Adipocyte (in vitro differentiated cells): ENCODE data around the gene MSH3.
A peak's percentile ranks its signal among the peaks of the same experiment; 100 is the strongest.
"Not testable (repeated sequence)": the region's sequence is repeated elsewhere in the genome, so short reads cannot be mapped to it uniquely, and the experiment has no call there.

Experiments
- DNase-seq: peaks from one replicate; pipeline ENCODE4 v3.0.0-alpha.2; 2015; ENCODE audit warnings: low read depth
- H3K27me3 ChIP-seq: replicated peaks from 2 replicates; pipeline ENCODE4 v1.7.0; 2013; ENCODE audit warnings: mild to moderate bottlenecking, low read length, moderate library complexity; ENCODE audit not compliant: control insufficient read depth, insufficient read depth
- H3K36me3 ChIP-seq: 2 replicates; pipeline ENCODE4 v1.7.0; 2013; ENCODE audit warnings: low read length, mild to moderate bottlenecking, moderate library complexity; ENCODE audit not compliant: control insufficient read depth, insufficient read depth, severe bottlenecking
- H3K4me1 ChIP-seq: 2 replicates; pipeline ENCODE4 v1.7.0; 2013; ENCODE audit warnings: mild to moderate bottlenecking, low read length, moderate library complexity; ENCODE audit not compliant: control insufficient read depth, insufficient read depth
- H3K4me3 ChIP-seq: 2 replicates; pipeline ENCODE4 v1.7.0; 2013; ENCODE audit warnings: mild to moderate bottlenecking, low read length, moderate library complexity
- H3K9ac ChIP-seq: 2 replicates; pipeline ENCODE4 v1.7.0; 2013; ENCODE audit warnings: mild to moderate bottlenecking, low read length, moderate library complexity
- H3K9me3 ChIP-seq: 2 replicates; pipeline ENCODE4 v1.7.0; 2013; ENCODE audit warnings: mild to moderate bottlenecking, low read length, moderate library complexity; ENCODE audit not compliant: control insufficient read depth

MSH3 gene

GRCh38 chr5:80824159-80824558 lies 169.7 kb downstream of the MSH3 start:
- not testable (repeated sequence) for DNase-seq, H3K4me1 ChIP-seq, H3K9ac ChIP-seq, H3K9me3 ChIP-seq, H3K4me3 ChIP-seq, H3K27me3 ChIP-seq, H3K36me3 ChIP-seq

DNA sequence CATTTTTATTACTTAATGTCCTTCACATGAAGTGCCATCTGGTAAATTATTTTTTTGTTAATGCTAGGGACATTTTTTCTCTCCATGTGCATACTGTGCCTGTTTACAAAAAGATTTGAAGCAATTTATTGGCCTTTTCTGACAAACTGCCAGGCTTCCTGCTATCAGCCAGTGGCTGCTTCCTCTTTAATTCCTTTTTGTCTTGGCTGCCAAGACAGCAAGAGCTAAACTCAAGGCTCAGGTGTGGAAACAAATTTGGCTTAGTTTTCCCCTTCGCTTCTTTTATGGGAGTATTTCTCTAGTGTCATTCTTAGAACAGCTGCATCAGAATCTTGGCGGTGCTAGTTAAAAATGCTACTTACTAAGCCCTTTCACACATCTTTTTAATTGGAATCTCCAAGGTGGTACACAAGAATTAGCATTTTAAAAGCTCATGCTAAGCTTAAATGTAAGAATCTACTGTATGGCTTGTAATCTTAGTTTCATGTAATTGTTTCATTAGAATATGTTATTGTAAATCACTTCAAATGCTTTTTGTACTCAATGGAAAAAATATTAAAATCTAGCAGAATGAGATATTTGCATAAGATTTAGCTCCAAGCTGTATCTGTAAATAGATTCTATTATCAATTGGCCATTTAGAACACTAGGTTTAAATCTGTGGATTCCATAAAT lies 171.5 kb downstream of the MSH3 start:
- DNase-seq: no peak
- H3K36me3 ChIP-seq: peaks cover 12% of the 10 kb centered on the region
- H3K4me3 ChIP-seq: no peak overlapping the region
- peaks cover 13% of the 10 kb centered on the region for H3K9me3 ChIP-seq
- H3K9ac ChIP-seq: no peak overlapping the region
- H3K27me3 ChIP-seq: no peaks in the 10 kb centered on the region
- no peaks in the 10 kb centered on the region for H3K4me1 ChIP-seq

- no peak overlapping the region for H3K4me3 ChIP-seq
- no peaks in the 10 kb centered on the region for H3K27me3 ChIP-seq
- no peak overlapping the region for H3K9ac ChIP-seq
- H3K9me3 ChIP-seq: no peaks in the 10 kb centered on the region
- DNase-seq: no peak
- peaks cover 13% of the 10 kb centered on the region for H3K4me1 ChIP-seq
- H3K36me3 ChIP-seq: peaks cover under 1% of the 10 kb centered on the region
Observed at GRCh38 chr5:80834710-80835109, 180.3 kb downstream of the MSH3 start.

DNA sequence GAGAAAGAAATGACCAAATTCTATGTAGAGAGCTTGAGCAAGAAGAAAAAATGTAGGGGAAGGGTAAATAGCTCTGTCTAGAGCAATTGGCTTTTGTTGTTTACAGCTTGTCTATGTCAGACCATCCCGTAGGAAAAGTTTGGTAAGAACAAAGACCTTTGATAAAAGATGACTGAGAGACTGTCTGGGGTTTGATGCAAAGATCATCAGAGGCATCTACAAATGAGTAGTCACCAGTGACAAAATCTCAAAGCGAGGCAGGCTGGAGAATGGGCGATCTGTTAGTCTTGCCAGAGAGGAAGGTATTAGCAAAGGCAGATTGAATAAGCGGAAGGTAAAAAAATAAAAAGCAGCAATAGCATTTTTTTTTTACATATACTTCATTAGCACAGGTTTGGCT lies 180.7 kb downstream of the MSH3 start:
- no peak for DNase-seq
- Histone ChIP-seq H3K9ac (no peak overlapping the region), H3K27me3 (no peaks in the 10 kb centered on the region)

GRCh38 chr5:80837679-80838078 lies 183.2 kb downstream of the MSH3 start:
- no peak for DNase-seq
- no peak overlapping the region for H3K4me3 ChIP-seq
- no peaks in the 10 kb centered on the region for H3K9me3 ChIP-seq
- H3K36me3 ChIP-seq: no peaks in the 10 kb centered on the region
- no peak overlapping the region for H3K9ac ChIP-seq
- peaks cover 13% of the 10 kb centered on the region for H3K4me1 ChIP-seq
- H3K27me3 ChIP-seq: no peaks in the 10 kb centered on the region

More for the DNA sequence above, 180.7 kb downstream of the MSH3 start:
- Histone ChIP-seq H3K36me3 (no peaks in the 10 kb centered on the region), H3K9me3 (no peaks in the 10 kb centered on the region), H3K4me1 (peaks cover 13% of the 10 kb centered on the region), H3K4me3 (no peak overlapping the region)

GRCh38 chr5:80841026-80841797 lies 186.8 kb downstream of the MSH3 start:
- not testable (repeated sequence) for H3K9me3 ChIP-seq, H3K27me3 ChIP-seq, DNase-seq, H3K36me3 ChIP-seq, H3K4me3 ChIP-seq, H3K4me1 ChIP-seq, H3K9ac ChIP-seq

DNA sequence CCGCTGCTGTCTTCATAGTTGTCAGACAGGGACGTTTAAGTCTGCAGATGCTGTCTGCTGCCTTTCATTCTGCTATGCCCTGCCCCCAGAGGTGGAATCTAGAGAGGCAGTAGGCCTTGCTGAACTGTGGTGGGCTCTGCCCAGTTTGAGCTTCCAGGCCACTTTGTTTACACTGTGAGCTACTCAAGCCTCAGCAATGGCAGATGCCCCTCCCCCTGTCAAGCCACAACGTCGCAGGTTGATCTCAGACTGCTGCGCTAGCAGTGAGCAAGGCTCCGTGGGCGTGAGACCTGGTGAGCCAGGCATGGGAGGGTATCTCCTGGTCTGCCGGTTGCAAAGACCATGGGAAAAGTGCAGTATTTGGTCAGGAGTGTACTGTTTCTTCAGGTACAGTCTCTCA lies 192.0 kb downstream of the MSH3 start:
- H3K36me3 ChIP-seq, H3K4me3 ChIP-seq, H3K9ac ChIP-seq, H3K4me1 ChIP-seq, H3K27me3 ChIP-seq, DNase-seq: not testable (repeated sequence)
- H3K9me3 ChIP-seq: peaks cover 10% of the 10 kb centered on the region

DNA sequence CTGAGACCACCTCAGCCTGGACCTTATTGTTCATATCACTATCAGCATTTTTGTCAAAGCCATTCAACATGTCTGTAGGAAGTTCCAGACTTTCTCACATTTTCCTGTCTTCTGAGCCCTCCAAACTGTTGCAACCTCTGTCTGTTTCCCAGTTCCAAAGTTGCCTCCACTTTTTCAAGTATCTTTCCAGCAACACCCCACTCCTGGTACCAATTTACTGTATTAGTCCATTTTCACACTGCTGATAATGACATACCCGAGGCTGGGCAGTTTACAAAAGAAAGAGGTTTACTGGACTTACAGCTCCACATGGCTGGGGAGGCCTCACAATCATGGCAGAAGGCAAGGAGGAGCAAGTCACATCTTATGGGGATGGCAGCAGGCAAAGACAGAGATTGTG lies 195.7 kb downstream of the MSH3 start:
- H3K36me3 ChIP-seq: peaks cover 13% of the 10 kb centered on the region

DNA sequence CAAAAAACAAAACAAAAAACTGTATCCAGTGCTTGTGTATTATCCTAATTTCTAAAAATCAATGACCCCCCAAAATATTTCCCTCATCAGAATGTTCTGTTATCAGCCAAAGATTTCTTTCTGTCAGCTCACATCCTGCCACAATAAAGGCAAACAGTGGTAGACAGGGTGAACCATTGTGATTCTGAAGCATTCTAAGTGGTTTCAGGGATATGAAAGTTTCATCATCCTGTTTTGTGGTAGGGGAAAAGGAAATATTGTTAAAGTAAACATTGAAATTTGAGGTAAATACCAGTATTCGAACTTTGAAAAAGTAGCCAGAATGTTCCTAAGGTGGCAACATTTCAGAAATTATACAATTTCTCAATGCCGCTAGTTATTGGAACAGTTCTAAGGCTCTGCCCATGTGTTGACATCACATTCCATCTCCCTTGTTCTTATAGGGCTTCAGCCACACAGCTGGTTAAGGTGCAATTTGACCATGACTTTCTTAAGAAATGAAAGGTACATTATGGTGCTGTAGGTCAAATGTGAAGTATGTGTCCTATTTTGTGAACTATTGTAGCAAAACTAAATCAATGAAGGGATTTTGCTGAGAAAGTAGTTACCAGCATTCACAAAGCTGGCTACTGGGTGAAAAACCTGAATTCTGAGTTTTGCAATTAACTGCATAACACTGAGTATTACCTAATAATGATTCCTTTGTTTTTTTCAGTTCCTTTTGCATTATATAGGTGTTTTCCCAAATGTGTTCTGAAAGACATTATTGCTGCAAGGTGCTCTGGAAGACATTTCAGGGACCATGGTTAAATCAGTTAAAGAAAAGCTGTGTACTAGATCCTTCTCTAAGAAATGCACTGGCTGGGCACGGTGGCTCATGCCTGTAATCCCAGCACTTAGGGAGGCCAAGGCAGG lies 198.1 kb downstream of the MSH3 start:
- DNase-seq: peak; percentile 1
- Histone ChIP-seq H3K4me1 (no peaks in the 10 kb centered on the region), H3K27me3 (no peaks in the 10 kb centered on the region), H3K9me3 (peaks cover 13% of the 10 kb centered on the region), H3K36me3 (peaks cover 13% of the 10 kb centered on the region), H3K9ac (no peak overlapping the region), H3K4me3 (no peak overlapping the region)

More for the DNA sequence above, 195.7 kb downstream of the MSH3 start:
- Histone ChIP-seq H3K4me3 (peak overlapping the region; percentile 5), H3K9me3 (peaks cover 10% of the 10 kb centered on the region)
- DNase-seq, H3K27me3 ChIP-seq, H3K9ac ChIP-seq, H3K4me1 ChIP-seq: not testable (repeated sequence)

DNA sequence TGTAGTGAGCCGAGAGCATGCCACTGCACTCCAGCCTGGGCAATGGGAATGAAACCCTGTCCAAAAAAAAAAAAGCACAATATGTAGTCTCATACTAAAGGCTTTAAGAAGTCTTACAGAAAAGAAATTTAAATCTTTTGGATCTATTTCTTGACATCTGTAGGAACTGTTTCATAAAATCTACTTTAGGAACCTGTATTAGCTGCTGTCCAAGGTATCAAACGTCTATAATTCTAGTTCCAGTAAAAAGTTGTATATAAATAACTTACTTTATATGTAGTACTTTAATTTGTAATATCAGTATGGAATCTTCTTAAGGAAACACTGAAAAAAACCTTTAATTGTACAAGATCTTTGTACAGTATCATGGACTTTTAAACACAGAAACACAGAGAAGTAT lies 199.0 kb downstream of the MSH3 start:
- H3K9ac ChIP-seq: no peak overlapping the region
- H3K4me1 ChIP-seq: no peaks in the 10 kb centered on the region
- H3K36me3 ChIP-seq: peaks cover 13% of the 10 kb centered on the region
- H3K27me3 ChIP-seq: no peaks in the 10 kb centered on the region
- no peak overlapping the region for H3K4me3 ChIP-seq
- H3K9me3 ChIP-seq: peaks cover 13% of the 10 kb centered on the region
- no peak for DNase-seq

- Histone ChIP-seq H3K9me3 (peaks cover 13% of the 10 kb centered on the region), H3K36me3 (peaks cover 11% of the 10 kb centered on the region), H3K4me1 (no peaks in the 10 kb centered on the region), H3K27me3 (no peaks in the 10 kb centered on the region), H3K9ac (no peak overlapping the region), H3K4me3 (no peak overlapping the region)
- no peak for DNase-seq
Observed at GRCh38 chr5:80854583-80854982, 200.1 kb downstream of the MSH3 start.
